HCT116 (cell line): ENCODE measurements around the gene ATXN7L1. TPM values are rescaled to one million over a fixed set of nuclear protein-coding genes. Genes with fewer than 3 reads are reported as not detected.

Source experiments
- ATAC-seq: fragments of 200-7000 bp; cut with Tn5 transposase; 2 replicates; pipeline ENCODE4 v1.9.1; 2020; ENCODE audit warnings: mild to moderate bottlenecking, moderate library complexity
- BruUV-seq: library from RNA; stranded (reverse); fragments of 400-500 nt; replicated peaks from 2 replicates; lab custom pipeline; 2021; lab: Mats Ljungman, UMichigan
- CTCF ChIA-PET: fragments of 300-600 bp; sonication (Branson Sonifier 250); formaldehyde crosslinking; loops from one replicate; lab custom pipeline; 2021; ENCODE audit warnings: antibody characterized with exemption; lab: Charles Lee
- POLR2A ChIA-PET: fragments of 300-600, 350-600 bp; sonication (Branson Sonifier 250); formaldehyde crosslinking; loops from one replicate; lab custom pipeline; 2021; ENCODE audit warnings: antibody characterized with exemption; lab: Charles Lee
- RAD21 ChIA-PET, 2 experiments: fragments of 300-600 bp; sonication (Branson Sonifier 250); formaldehyde crosslinking; loops; one replicate each; lab custom pipeline; 2023; ENCODE audit warnings: low total read pairs in 2 of 2; ENCODE audit not compliant: uncharacterized antibody in 2 of 2, unreplicated experiment in 2 of 2, low non-redundant PET in 1 of 2; lab: Charles Lee
- DNase-seq: peaks from one replicate; pipeline ENCODE4 v3.0.0-alpha.2; 2010; ENCODE audit warnings: low read depth, low spot score
- H2AFZ ChIP-seq: fragments of 200-600 bp; shearing (Covaris generic), sonication (generic); 2 replicates; pipeline ENCODE4 v1.6.1; 2017; ENCODE audit warnings: low read depth, mixed run types, mixed read lengths, antibody characterized with exemption, low read length; ENCODE audit not compliant: poor library complexity, severe bottlenecking
- H3K27ac ChIP-seq: 2 replicates; pipeline ENCODE4 v1.5.1; 2012; ENCODE audit warnings: low read depth, low read length
- H3K27me3 ChIP-seq: fragments of 200-600 bp; sonication (generic); 2 replicates; pipeline ENCODE4 v1.6.1; 2016; ENCODE audit warnings: mixed run types, low read length, mixed read lengths; ENCODE audit not compliant: insufficient read depth
- H3K36me3 ChIP-seq, 2 experiments: fragments of 200-500 bp in 1 of 2; fragments of 200-600 bp in 1 of 2; sonication (Bioruptor generic) in 1 of 2; sonication (generic) in 1 of 2; 2 replicates each; pipeline versions ENCODE4 v1.5.1 to v1.6.1; 2014 to 2016; ENCODE audit warnings: low read length in 2 of 2, inconsistent platforms in 1 of 2, mixed read lengths in 1 of 2, mixed run types in 1 of 2; ENCODE audit not compliant: insufficient read depth in 2 of 2, control insufficient read depth in 1 of 2
- H3K4me1 ChIP-seq, 2 experiments: fragments of 200-600 bp in 1 of 2; sonication (generic) in 1 of 2; 2 replicates each; pipeline versions ENCODE4 v1.5.1 to v1.6.1; 2012 to 2017; ENCODE audit warnings: low read length in 2 of 2, inconsistent platforms in 1 of 2, mild to moderate bottlenecking in 1 of 2, mixed read lengths in 1 of 2, mixed run types in 1 of 2, moderate library complexity in 1 of 2; ENCODE audit not compliant: insufficient read depth in 2 of 2, control insufficient read depth in 1 of 2
- H3K4me2 ChIP-seq: fragments of 200-600 bp; sonication (generic); 2 replicates; pipeline ENCODE4 v1.6.1; 2017; ENCODE audit warnings: mixed run types, low read length, mixed read lengths
- H3K4me3 ChIP-seq, 2 experiments: fragments of 200-600 bp in 1 of 2; sonication (generic) in 1 of 2; replicated peaks in 1 of 2; 2 replicates each; pipeline ENCODE4 v1.5.1; 2011 to 2016; ENCODE audit warnings: low read length in 2 of 2, control low read depth in 1 of 2, low read depth in 1 of 2, mild to moderate bottlenecking in 1 of 2, mixed read lengths in 1 of 2, mixed run types in 1 of 2
- H3K79me2 ChIP-seq: fragments of 200-600 bp; sonication (generic); 2 replicates; pipeline ENCODE4 v1.6.1; 2017; ENCODE audit warnings: mild to moderate bottlenecking, mixed run types, low read length, moderate library complexity, mixed read lengths; ENCODE audit not compliant: insufficient read depth
- H3K9ac ChIP-seq: fragments of 200-600 bp; sonication (generic); 2 replicates; pipeline ENCODE4 v1.6.1; 2016; ENCODE audit warnings: low read length, mixed read lengths
- H3K9me2 ChIP-seq: fragments of 200-600 bp; sonication (generic), shearing (Covaris generic); 2 replicates; pipeline ENCODE4 v1.6.1; 2017; ENCODE audit warnings: mixed run types, mild to moderate bottlenecking, moderate library complexity; ENCODE audit not compliant: insufficient read depth
- H3K9me3 ChIP-seq, 2 experiments: fragments of 200-500 bp in 1 of 2; fragments of 200-600 bp in 1 of 2; sonication (Bioruptor generic) in 1 of 2; sonication (generic) in 1 of 2; 2 replicates each; pipeline ENCODE4 v1.6.1; 2014 to 2017; ENCODE audit warnings: low read length in 2 of 2, mixed read lengths in 2 of 2, inconsistent platforms in 1 of 2, low read depth in 1 of 2, mild to moderate bottlenecking in 1 of 2, mixed run types in 1 of 2, moderate library complexity in 1 of 2; ENCODE audit not compliant: control insufficient read depth in 1 of 2, insufficient read depth in 1 of 2
- H4K20me1 ChIP-seq: fragments of 200-600 bp; sonication (generic), shearing (Covaris generic); 2 replicates; pipeline ENCODE4 v1.6.1; 2017; ENCODE audit warnings: mixed run types, mild to moderate bottlenecking, moderate library complexity; ENCODE audit not compliant: insufficient read depth
- CBX3 ChIP-seq: IDR thresholded peaks from 2 replicates; pipeline ENCODE4 v1.6.1; 2012; ENCODE audit warnings: low read depth
- ELF1 ChIP-seq: IDR thresholded peaks from 2 replicates; pipeline ENCODE4 v1.6.1; 2012; ENCODE audit warnings: low read depth, borderline replicate concordance
- EZH2 ChIP-seq: fragments of 200-600 bp; sonication (generic); IDR thresholded peaks from 2 replicates; pipeline ENCODE4 v1.6.1; 2017; ENCODE audit warnings: antibody characterized with exemption, mixed run types
- EZH2phosphoT487 ChIP-seq: fragments of 200-600 bp; IDR thresholded peaks from 2 replicates; pipeline ENCODE4 v1.6.1; 2018; ENCODE audit warnings: antibody characterized with exemption, borderline replicate concordance
- FOSL1 ChIP-seq: IDR thresholded peaks from 2 replicates; pipeline ENCODE4 v1.6.1; 2012; ENCODE audit warnings: low read depth
- POLR2A ChIP-seq: IDR thresholded peaks from 2 replicates; pipeline ENCODE4 v1.7.0; 2011; ENCODE audit warnings: borderline replicate concordance; ENCODE audit not compliant: insufficient read depth, insufficient read length; ENCODE audit errors: extremely low read depth
- POLR2AphosphoS5 ChIP-seq: IDR thresholded peaks from 2 replicates; pipeline ENCODE4 v1.6.1; 2011; ENCODE audit warnings: mild to moderate bottlenecking, low read depth, low read length, moderate library complexity
- SP1 ChIP-seq: IDR thresholded peaks from 2 replicates; pipeline ENCODE4 v1.6.1; 2012; ENCODE audit warnings: low read depth
- TCF7L2 ChIP-seq: IDR thresholded peaks from 2 replicates; pipeline ENCODE4 v1.7.0; 2011; ENCODE audit warnings: borderline replicate concordance, inconsistent platforms; ENCODE audit not compliant: insufficient read depth, insufficient read length; ENCODE audit errors: extremely low read depth
- intact Hi-C: fragments of 100-400 bp; cut with micrococcal nuclease; formaldehyde crosslinking; loops from 2 replicates; pipeline ENCODE4 v1.10.0; 2022
- total RNA-seq: library from RNA; stranded (reverse); gene quantifications from one replicate; pipeline ENCODE4 v1.2.1, GENCODE V29; 2021; ENCODE audit not compliant: unreplicated experiment
- TF ChIP-seq, protein P1 (sequence below): IDR thresholded peaks from 2 replicates; pipeline ENCODE4 v1.6.1; 2012; ENCODE audit warnings: low read depth
- TF ChIP-seq, protein P2 (sequence below): IDR thresholded peaks from 2 replicates; pipeline ENCODE4 v1.6.1; 2012

The ATXN7L1 gene
- total RNA-seq, 1 experiment from 2014 or later, result 11.5 TPM

DNA sequence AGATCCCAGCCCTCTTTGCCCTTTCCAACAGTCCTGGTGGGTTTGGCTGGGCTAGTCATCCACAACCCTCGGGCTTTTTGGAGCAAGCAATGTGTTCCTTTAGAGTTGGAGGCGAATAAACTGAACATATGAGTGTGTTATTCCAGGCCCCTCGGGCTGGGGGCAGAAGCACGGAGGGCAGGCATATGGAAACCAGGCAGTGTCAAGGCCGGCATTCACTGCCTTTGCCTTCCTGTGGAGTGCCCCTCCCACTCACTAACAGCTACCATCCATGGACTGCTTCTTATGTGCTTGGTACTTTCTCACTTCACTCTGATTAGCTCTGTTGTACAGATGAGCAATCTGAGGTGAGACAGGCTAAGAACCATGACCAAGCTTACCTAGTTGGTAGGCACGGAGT is 241.2 kb downstream of the ATXN7L1 start (continued):
- no peak for TF ChIP-seq ELF1
- TF ChIP-seq, all 23 proteins: peak for 0

DNA sequence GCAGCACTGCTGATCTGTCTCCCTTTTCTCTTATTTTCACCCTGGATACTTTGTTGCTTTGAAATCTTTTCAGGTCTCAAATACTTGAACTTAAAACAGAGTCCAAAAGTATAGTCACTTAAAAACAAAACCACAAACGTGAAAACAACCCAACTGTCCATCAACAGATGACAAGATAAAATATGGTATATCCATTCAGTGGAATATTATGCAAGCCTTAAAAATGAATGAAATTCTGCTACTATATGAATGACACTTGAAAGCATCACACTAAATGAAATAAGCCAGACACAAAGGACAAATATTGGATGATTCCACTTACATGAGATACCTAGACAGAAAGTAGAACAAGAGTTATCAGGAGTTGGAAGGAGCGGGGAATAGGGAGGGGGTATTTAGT is 250.4 kb downstream of the ATXN7L1 start:
- Histone ChIP-seq H3K4me2 (no peak overlapping the region), H3K4me1 (no peaks in the 10 kb centered on the region), H3K9ac (no peak overlapping the region), H3K4me3 (no peak overlapping the region), H4K20me1 (no peaks in the 10 kb centered on the region), H3K27me3 (no peaks in the 10 kb centered on the region), H3K9me2 (no peaks in the 10 kb centered on the region), H3K36me3 (no peaks in the 10 kb centered on the region; a peak in 1 of 4 replicates), H3K27ac (no peak overlapping the region), H3K9me3 (peaks cover 0 to 9% of the 10 kb centered on the region in 2 experiments; a peak in 1 of 4 replicates), H2AFZ (no peak overlapping the region), H3K79me2 (no peaks in the 10 kb centered on the region)
- BruUV-seq, result no TSS peak
- ChIA-PET CTCF (no interaction called here), POLR2A (no interaction called here), RAD21 (no interaction called here)
- DNase-seq (no peak), ATAC-seq (no peak)
- intact Hi-C loops, result no loop called here
- TF ChIP-seq SP1 (no peak), ELF1 (no peak), CBX3 (no peak), POLR2AphosphoS5 (no peak), EZH2phosphoT487 (no peak), FOSL1 (no peak), TCF7L2 (no peak), POLR2A (no peak), EZH2 (no peak)
- TF ChIP-seq, protein P1, sequence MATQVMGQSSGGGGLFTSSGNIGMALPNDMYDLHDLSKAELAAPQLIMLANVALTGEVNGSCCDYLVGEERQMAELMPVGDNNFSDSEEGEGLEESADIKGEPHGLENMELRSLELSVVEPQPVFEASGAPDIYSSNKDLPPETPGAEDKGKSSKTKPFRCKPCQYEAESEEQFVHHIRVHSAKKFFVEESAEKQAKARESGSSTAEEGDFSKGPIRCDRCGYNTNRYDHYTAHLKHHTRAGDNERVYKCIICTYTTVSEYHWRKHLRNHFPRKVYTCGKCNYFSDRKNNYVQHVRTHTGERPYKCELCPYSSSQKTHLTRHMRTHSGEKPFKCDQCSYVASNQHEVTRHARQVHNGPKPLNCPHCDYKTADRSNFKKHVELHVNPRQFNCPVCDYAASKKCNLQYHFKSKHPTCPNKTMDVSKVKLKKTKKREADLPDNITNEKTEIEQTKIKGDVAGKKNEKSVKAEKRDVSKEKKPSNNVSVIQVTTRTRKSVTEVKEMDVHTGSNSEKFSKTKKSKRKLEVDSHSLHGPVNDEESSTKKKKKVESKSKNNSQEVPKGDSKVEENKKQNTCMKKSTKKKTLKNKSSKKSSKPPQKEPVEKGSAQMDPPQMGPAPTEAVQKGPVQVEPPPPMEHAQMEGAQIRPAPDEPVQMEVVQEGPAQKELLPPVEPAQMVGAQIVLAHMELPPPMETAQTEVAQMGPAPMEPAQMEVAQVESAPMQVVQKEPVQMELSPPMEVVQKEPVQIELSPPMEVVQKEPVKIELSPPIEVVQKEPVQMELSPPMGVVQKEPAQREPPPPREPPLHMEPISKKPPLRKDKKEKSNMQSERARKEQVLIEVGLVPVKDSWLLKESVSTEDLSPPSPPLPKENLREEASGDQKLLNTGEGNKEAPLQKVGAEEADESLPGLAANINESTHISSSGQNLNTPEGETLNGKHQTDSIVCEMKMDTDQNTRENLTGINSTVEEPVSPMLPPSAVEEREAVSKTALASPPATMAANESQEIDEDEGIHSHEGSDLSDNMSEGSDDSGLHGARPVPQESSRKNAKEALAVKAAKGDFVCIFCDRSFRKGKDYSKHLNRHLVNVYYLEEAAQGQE, result no peak
- TF ChIP-seq, protein P2, sequence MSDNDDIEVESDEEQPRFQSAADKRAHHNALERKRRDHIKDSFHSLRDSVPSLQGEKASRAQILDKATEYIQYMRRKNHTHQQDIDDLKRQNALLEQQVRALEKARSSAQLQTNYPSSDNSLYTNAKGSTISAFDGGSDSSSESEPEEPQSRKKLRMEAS, result no peak
